Ovary (tissue), 9 donors: ENCODE data around the gene ASPDH. TPM values are rescaled to one million over a fixed set of nuclear protein-coding genes. Genes with fewer than 3 reads are reported as not detected.

Experiments
- DNase-seq, 5 donors: peaks; one replicate each; pipeline ENCODE4 v3.0.0-alpha.2; 2019 to 2020
- H3K27ac ChIP-seq, 2 donors: fragments of 200-600 bp; one replicate each; pipeline versions ENCODE4 v1.5.1 to v1.8.0; 2019 to 2022
- H3K27me3 ChIP-seq: fragments of 200-600 bp; one replicate; pipeline ENCODE4 v1.8.0; 2022
- H3K36me3 ChIP-seq: fragments of 200-600 bp; sonication (generic); one replicate; pipeline ENCODE4 v1.5.1; 2019
- H3K4me1 ChIP-seq: one replicate; pipeline ENCODE4 v1.8.1; 2013; ENCODE audit warnings: mild to moderate bottlenecking, moderate library complexity; ENCODE audit not compliant: insufficient read depth
- H3K4me3 ChIP-seq: fragments of 200-600 bp; sonication (generic); one replicate; pipeline ENCODE4 v1.5.1; 2017
- H3K9me3 ChIP-seq, 2 donors: fragments of 200-600 bp in 1 of 2; sonication (generic) in 1 of 2; one replicate each; pipeline versions ENCODE4 v1.5.1 to v1.8.1; 2013 to 2019; ENCODE audit warnings: mild to moderate bottlenecking in 1 of 2, moderate library complexity in 1 of 2
- EP300 ChIP-seq: sonication (generic); formaldehyde crosslinking; IDR thresholded peaks from one replicate; pipeline ENCODE4 v1.6.1; 2017; ENCODE audit warnings: antibody characterized with exemption
- POLR2A ChIP-seq: fragments of 450-650 bp; IDR thresholded peaks from one replicate; pipeline ENCODE4 v1.6.1; 2017; ENCODE audit warnings: antibody characterized with exemption, mild to moderate bottlenecking, moderate library complexity
- WGBS, 3 donors: extraction: QIAGEN DNeasy Blood & Tissue Kit in 1 of 3; methylation state at CpG; one replicate each; pipeline versions ENCODE4 v1.1.5 to v1.1.7; 2013 to 2017; 5-methylcytosine and 5-hydroxymethylcytosine counted together
- intact Hi-C, 4 donors: fragments of 100-400 bp; cut with DNase I; formaldehyde crosslinking; loops; one replicate each; pipeline versions ENCODE4 v1.11.0 to v1.15.1; 2022 to 2023
- polyA plus RNA-seq, 2 donors: library from polyadenylated mRNA; stranded (reverse); fragments of 200-250 nt in 1 of 2; fragments of 350-450 nt in 1 of 2; fragmentation: Illumina TruSeq in 1 of 2; extraction: RNeasy Lipid Tissue Mini Kit (QIAGEN cat#74804) in 1 of 2; gene quantifications; one replicate each; pipeline ENCODE4 v1.2.3, GENCODE V29; 2013 to 2014
- total RNA-seq, 7 donors: library from RNA; depleted of rRNA in 2 of 7; stranded (reverse); fragments of >200 nt in 2 of 7; fragmentation: NEBNext Ultra II Directional in 3 of 7; extraction: Animal tissue kit (Norgen Biotek cat#: 25700) in 3 of 7; gene quantifications; one replicate each; pipeline versions ENCODE4 v1.1.0 to v1.2.4, GENCODE V29; 2016 to 2023
- TF ChIP-seq, protein P1 (sequence below), 3 donors: fragments of 450-650 bp in 2 of 3; fragments of 200-600 bp in 1 of 3; IDR thresholded peaks; one replicate each; pipeline versions ENCODE4 v1.5.1 to v1.8.0; 2016 to 2022; ENCODE audit warnings: antibody characterized with exemption in 3 of 3, mild to moderate bottlenecking in 1 of 3
- donor health status: DM: no; HTN: no; CAD: no; lungs with moderate emphysema.
- donor health status: DM: no; HTN: no; CAD: no.
- donor health status: Bipolar disorder and iron deficiency.
- donor health status: DM: yes; HTN: yes; CAD: no.
- donor health status: DM: no; HTN: no; CAD: no.
- donor health status: DM: yes; HTN: yes; CAD: no.

ASPDH gene
- total and polyA plus RNA-seq, 9 donors: not detected

DNA sequence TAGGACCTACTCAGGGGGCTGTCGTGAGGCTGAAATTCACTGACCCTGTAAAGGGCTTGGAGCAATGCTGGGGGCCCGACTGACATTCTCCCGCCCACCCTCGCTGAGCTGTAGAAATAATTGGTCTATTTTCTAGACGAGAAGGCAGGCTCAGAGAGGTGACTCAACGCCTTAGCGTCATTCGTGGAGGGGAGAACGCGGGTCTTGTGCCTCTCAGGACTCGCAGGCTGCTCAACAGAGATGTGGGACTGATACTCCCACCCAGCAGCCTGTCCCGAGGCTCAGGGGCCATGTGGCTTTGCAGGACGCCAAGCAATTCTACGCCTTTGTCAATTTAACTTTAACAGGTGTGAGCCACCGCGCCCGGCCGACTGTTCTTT is 23.6 kb upstream of the ASPDH start:
- TF ChIP-seq EP300 (no peak), POLR2A (no peak)
- TF ChIP-seq, protein P1, sequence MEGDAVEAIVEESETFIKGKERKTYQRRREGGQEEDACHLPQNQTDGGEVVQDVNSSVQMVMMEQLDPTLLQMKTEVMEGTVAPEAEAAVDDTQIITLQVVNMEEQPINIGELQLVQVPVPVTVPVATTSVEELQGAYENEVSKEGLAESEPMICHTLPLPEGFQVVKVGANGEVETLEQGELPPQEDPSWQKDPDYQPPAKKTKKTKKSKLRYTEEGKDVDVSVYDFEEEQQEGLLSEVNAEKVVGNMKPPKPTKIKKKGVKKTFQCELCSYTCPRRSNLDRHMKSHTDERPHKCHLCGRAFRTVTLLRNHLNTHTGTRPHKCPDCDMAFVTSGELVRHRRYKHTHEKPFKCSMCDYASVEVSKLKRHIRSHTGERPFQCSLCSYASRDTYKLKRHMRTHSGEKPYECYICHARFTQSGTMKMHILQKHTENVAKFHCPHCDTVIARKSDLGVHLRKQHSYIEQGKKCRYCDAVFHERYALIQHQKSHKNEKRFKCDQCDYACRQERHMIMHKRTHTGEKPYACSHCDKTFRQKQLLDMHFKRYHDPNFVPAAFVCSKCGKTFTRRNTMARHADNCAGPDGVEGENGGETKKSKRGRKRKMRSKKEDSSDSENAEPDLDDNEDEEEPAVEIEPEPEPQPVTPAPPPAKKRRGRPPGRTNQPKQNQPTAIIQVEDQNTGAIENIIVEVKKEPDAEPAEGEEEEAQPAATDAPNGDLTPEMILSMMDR (IDR thresholded peaks at IDR 0.05): no peak
- no peak for DNase-seq
- no peaks in the 10 kb centered on the region for H3K27me3 ChIP-seq
- H3K4me1 ChIP-seq: no peaks in the 10 kb centered on the region
- no peak overlapping the region for H3K27ac ChIP-seq
- no peak overlapping the region for H3K4me3 ChIP-seq
- H3K36me3 ChIP-seq: no peaks in the 10 kb centered on the region
- peaks cover 0 to 4% of the 10 kb centered on the region in 2 donors for H3K9me3 ChIP-seq
- WGBS, 3 donors: 87 to 91% (median 88%) methylated on average over 18 of the region's 18 CpGs
- intact Hi-C loops: no loop called here

DNA sequence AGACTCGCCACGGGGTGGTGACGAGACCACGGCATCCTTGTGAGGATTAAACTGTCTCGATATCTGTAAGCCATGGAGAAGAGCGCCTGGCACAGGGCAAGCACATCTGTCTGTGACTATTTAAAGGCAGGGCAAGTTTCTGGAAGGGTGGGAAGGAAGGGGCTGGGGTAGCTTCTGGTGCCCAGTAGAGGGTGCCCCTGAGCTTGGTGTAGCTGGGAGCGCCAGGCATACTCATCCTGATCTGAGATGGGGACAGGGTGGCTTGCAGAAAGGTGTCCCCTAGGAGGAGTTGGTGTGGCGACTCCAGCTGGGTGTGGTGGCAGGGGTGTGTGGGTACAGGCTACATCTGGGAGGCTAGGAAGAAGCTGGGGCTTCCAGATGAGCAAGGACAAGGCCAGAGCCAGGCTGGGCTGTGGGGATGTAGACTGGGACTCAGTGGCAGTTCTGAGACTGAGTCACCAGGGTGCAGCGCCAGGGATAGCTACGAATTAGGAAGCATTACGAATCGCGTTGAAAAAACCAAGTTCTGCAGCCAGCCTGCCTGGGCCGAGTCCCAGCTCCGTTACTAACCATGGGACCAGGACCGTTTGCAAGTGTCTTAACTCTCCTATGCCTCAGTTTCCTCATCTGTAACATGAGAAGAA is 23.1 kb upstream of the ASPDH start:
- WGBS, 3 donors: 91 to 92% (median 92%) methylated on average over 16 of the region's 16 CpGs
- no peak overlapping the region for H3K27ac ChIP-seq
- TF ChIP-seq EP300: no peak
- TF ChIP-seq, protein P1 (IDR thresholded peaks at IDR 0.05): no peak
- no peak for TF ChIP-seq POLR2A
- no peaks in the 10 kb centered on the region for H3K27me3 ChIP-seq
- intact Hi-C loops: no loop called here
- no peak for DNase-seq
- no peaks in the 10 kb centered on the region for H3K36me3 ChIP-seq
- H3K4me1 ChIP-seq: no peaks in the 10 kb centered on the region
- peaks cover 0 to 4% of the 10 kb centered on the region in 2 donors for H3K9me3 ChIP-seq
- no peak overlapping the region for H3K4me3 ChIP-seq

DNA sequence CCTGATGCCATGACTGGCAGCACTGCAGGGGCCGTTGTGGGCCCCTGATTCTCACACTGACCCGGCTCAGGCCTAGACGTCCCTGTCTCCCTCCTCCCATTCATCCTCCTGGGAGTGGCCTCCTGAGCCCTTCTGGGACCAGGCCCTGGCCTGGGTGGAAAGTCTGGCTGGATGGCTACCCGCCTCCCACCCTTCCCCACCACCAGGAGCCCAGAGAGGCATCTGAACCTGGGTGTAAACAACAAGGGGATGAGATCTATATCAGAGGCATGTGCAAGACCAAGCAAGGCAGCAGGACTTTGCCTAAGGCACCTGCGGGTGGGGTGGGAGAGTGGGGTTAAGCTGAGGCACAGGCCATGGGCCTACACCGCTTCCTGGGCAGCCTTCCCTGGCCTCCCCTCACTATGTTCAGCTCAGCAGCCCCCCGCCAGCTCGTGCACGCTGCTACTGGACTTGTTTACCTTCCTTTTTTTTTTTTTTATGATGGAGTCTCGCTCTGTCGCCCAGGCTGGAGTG is 22.0 kb upstream of the ASPDH start:
- 79 to 84% (median 80%) methylated on average over 11 of the region's 11 CpGs for WGBS, 3 donors
- intact Hi-C loops: no loop called here
- no peak for DNase-seq
- Histone ChIP-seq H3K36me3 (no peaks in the 10 kb centered on the region), H3K9me3 (peaks cover 0 to 4% of the 10 kb centered on the region in 2 donors), H3K4me3 (no peak overlapping the region), H3K27me3 (no peaks in the 10 kb centered on the region), H3K4me1 (no peaks in the 10 kb centered on the region), H3K27ac (no peak overlapping the region)
- TF ChIP-seq, protein P1 (IDR thresholded peaks at IDR 0.05): no peak
- TF ChIP-seq EP300 (no peak), POLR2A (no peak)

DNA sequence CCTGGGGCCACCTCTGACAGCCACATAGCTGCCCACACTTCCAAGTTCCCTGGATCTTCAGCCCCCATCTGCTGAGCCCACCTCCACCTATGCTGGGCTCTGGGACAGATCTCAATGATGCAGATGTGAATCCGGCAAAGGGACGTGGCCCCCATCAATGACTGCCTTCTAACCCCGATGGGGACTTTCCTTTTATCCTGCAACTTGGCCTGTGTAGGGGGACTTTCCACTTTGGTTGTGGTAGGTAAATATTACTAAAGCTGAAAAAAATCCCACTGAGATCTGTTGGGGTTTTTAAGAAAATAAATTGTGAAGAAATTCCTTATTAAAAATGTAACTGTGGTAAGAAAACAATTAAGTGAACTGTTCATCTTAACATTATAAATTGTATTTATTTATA is 20.8 kb upstream of the ASPDH start:
- H3K4me1 ChIP-seq: no peaks in the 10 kb centered on the region
- no peak overlapping the region for H3K4me3 ChIP-seq
- WGBS, 3 donors: 85 to 96% (median 95%) methylated on average over 3 of the region's 3 CpGs
- no peaks in the 10 kb centered on the region for H3K36me3 ChIP-seq
- H3K27ac ChIP-seq: no peak overlapping the region
- H3K27me3 ChIP-seq: no peaks in the 10 kb centered on the region
- TF ChIP-seq, protein P1 (IDR thresholded peaks at IDR 0.05): no peak
- TF ChIP-seq POLR2A: no peak
- no peak for TF ChIP-seq EP300
- intact Hi-C loops: no loop called here
- peaks cover 0 to 4% of the 10 kb centered on the region in 2 donors for H3K9me3 ChIP-seq
- DNase-seq: no peak
